ENCODE measurements around the gene MEP1A. TPM values are rescaled to one million over a fixed set of nuclear protein-coding genes. Genes with fewer than 3 reads are reported as not detected.
"Not testable (repeated sequence)": the region's sequence is repeated elsewhere in the genome, so short reads cannot be mapped to it uniquely, and the experiment has no call there.

Gene MEP1A
- polyA plus RNA-seq, 10 donors, result 0.30 TPM; not detected in 9

- DNase-seq, result not testable (repeated sequence)
Measured at GRCh38 chr6:46834257-46834916, 41.2 kb downstream of the MEP1A start.

GRCh38 chr6:46834991-46835390 lies 41.8 kb downstream of the MEP1A start:
- DNase-seq, result not testable (repeated sequence)

GRCh38 chr6:46838033-46838432 lies 44.8 kb downstream of the MEP1A start:
- no peak for DNase-seq

- not testable (repeated sequence) for DNase-seq
Measured at GRCh38 chr6:46842252-46842846, 49.2 kb downstream of the MEP1A start.

GRCh38 chr6:46845126-46845525 lies 51.9 kb downstream of the MEP1A start:
- DNase-seq, result no peak

- peak; percentile 64 to 90 (median 77) for DNase-seq
Measured at GRCh38 chr6:46848684-46849360, 55.6 kb downstream of the MEP1A start.

GRCh38 chr6:46849361-46849690 lies 56.1 kb downstream of the MEP1A start:
- DNase-seq, result no peak

GRCh38 chr6:46850792-46851191 lies 57.6 kb downstream of the MEP1A start:
- no peak for DNase-seq

- peak in 1 of 3 donors; percentile 7 for DNase-seq
Measured at GRCh38 chr6:46851576-46851975, 58.4 kb downstream of the MEP1A start.

- DNase-seq, result not testable (repeated sequence)
Measured at GRCh38 chr6:46855966-46856365, 62.8 kb downstream of the MEP1A start.

GRCh38 chr6:46862381-46862780 lies 69.2 kb downstream of the MEP1A start:
- DNase-seq, result no peak

GRCh38 chr6:46863791-46864190 lies 70.6 kb downstream of the MEP1A start:
- DNase-seq, result no peak

- DNase-seq, result no peak
Measured at GRCh38 chr6:46865221-46865620, 72.0 kb downstream of the MEP1A start.

GRCh38 chr6:46867411-46867810 lies 74.2 kb downstream of the MEP1A start:
- no peak for DNase-seq

GRCh38 chr6:46876126-46876525 lies 82.9 kb downstream of the MEP1A start:
- DNase-seq, result peak in 1 of 3 donors; percentile 15

- DNase-seq, result no peak
Measured at GRCh38 chr6:46879003-46879402, 85.8 kb downstream of the MEP1A start.

- no peak for DNase-seq
Measured at GRCh38 chr6:46882645-46883044, 89.5 kb downstream of the MEP1A start.

GRCh38 chr6:46888031-46888430 lies 94.8 kb downstream of the MEP1A start:
- no peak for DNase-seq

GRCh38 chr6:46888578-46888977 lies 95.4 kb downstream of the MEP1A start:
- no peak for DNase-seq

Measured in muscle of back (tissue), 11 donors.